Kasumi-1 (cell line): ENCODE data around the gene PRMT2.

Experiments used
- DNase-seq, 2 experiments: peaks; one replicate each; lab custom pipeline; 2025; lab: John Stamatoyannopoulos, UW

The PRMT2 gene

GRCh38 chr21:46643379-46644177 lies 8.1 kb downstream of the PRMT2 start:
- DNase-seq, result no peak

- no peak for DNase-seq
These were observed 10.4 kb downstream of the PRMT2 start for GRCh38 chr21:46645840-46646239.

- no peak for DNase-seq
These were observed 11.2 kb downstream of the PRMT2 start for GRCh38 chr21:46646541-46647154.

DNA sequence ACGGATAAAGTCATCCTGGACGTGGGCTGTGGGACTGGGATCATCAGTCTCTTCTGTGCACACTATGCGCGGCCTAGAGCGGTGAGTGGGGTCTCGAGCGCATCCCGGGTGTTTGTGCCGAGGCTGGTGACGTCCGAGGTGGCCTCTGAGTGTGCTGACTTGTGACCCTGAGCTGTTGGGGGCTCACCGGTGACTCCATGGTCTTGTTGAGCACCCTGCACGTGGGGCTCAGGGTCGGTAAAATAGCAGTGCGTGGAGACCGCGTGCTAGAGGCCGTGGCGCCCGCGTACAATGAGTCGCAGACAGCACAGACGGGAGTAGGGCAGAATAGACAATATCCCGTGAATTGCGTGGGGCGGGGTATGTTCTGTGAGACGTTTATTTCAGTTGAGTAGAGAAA lies 13.1 kb downstream of the PRMT2 start:
- no peak for DNase-seq

DNA sequence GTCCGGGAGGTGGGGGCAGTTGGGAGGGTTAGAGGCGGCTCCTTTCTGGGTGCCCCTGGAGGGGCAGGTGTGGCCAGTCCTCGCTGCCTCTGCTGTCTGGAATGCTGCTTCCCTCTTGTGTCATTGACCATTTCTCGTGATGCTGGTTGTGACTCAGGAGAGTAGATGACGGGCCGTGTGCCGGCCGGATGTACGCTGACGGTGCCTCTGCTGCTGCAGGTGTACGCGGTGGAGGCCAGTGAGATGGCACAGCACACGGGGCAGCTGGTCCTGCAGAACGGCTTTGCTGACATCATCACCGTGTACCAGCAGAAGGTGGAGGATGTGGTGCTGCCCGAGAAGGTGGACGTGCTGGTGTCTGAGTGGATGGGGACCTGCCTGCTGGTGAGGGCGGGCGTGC lies 13.9 kb downstream of the PRMT2 start:
- DNase-seq, result no peak

DNA sequence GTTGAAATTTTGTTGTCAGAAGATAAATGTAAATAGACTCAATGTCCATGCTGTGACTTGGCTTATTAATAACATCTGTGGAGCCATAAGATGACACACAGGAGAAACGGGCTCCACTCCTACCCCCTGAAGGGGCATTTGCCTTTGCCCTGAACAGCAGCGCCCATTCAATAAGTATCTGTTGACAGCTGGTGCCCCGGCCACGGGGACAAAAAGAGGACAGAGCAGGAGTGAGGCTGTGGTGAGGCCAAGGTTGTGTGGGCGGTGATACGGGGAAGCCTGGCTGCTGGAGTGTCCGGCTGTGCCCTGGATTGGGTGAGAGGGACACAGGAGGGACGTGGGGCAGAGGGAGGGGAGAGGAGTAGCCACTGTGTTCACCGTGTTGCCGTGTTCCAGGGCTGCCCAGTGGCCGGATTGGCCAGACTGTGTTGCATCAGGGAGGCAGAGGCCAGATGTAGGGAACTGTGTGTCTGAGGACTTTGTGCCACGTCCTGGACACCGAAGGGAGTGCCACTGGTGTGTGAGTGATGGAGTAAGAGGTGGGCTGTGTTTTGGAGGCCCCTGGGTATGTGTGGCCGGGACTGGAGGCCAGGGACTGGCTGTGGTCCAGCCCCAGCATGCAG lies 15.1 kb downstream of the PRMT2 start:
- DNase-seq, result no peak

DNA sequence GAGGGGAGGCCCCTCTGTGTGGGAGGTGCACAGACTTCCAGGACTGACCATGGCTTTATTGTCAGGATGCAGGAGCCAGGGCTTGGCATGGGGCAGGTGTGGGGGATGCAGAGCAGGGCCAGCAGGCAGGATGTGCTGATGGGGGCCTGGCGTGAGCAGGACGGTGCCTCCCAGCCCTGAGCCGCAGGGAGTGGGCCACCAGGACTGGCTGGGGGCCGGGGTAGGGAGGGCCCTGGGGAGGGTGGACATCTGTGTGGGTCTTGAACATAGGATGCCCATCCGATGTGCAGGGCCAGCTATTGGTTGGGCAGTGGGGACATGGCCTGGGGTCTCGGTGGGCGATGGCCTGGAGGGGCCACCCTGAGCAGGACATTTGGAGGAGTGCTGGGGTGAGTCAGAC lies 15.6 kb downstream of the PRMT2 start:
- DNase-seq, result no peak

- DNase-seq, result no peak
These were observed 19.8 kb downstream of the PRMT2 start for GRCh38 chr21:46655230-46655629.

DNA sequence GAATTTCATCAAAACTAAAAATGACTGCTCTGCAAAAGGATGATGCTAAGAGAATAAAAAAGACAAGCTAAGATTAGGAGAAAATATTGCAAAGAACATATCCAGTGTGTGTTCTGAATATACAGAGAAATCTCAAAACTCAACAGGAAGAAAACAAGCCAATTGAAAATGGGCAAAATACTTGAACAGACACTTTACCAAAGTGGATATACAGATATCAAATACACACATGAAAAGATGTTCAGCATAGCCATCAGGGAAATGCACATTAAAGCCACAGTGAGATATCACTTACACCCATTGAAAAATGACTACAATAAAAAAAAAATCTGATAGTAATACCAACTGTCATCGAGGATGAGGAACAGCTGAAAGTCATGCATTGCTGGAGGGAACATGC lies 21.3 kb downstream of the PRMT2 start:
- no peak for DNase-seq

DNA sequence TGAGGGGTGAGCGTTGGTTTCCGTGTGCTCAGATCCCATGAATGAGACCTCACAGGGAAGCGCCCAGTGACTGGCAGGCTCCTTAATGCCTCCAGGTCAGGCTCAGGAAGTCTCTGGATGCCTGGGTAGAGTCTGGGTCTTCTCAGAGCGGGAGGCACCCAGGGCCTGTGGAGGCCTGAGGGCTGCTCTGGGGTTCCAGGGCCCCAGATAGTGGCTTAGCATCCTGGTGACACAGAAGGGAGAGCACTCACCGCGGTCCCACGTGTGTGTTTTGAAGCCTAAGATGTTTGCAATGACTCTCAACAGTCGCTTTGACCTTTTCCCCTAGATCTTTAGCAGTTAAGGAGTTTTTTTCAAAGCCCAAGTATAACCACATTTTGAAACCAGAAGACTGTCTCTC lies 25.0 kb downstream of the PRMT2 start:
- no peak for DNase-seq

DNA sequence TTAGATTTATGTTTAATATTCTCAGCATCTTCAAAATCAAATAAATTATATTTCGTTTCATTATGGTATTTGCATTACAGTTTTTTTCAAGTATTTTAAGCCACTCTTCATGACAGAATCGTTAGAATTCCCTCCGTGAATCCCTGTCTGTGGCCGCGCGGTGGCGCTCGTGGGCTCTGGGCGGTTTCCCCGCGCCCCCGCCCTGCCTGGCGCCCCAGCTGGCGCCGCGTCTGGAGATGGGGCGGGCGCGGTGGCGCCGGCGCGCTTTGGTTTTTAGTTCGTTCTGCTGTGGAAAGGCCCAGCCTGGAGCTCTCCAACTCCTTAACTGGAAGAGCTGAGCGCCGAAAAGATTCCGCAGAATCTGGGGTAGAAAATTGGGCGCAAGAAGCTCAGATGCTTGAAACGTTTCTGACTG lies 25.7 kb downstream of the PRMT2 start:
- DNase-seq, result no peak

- DNase-seq, result no peak
These were observed 26.3 kb downstream of the PRMT2 start for GRCh38 chr21:46661642-46662366.

DNA sequence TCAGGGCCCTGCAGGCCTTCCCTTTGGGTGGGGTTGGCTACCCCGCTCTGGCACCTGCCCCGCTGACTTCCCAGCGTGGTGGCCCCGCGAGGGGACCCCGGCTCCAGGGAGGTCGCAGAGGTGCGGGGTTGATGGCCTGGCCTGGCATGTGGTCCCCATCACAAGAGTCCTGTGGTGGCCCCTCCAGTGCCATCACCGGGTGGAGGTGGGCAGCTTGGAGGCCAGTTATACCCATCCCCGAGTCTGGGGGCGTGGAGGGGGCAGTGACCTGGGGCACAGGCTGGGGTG lies 26.8 kb downstream of the PRMT2 start:
- no peak for DNase-seq

DNA sequence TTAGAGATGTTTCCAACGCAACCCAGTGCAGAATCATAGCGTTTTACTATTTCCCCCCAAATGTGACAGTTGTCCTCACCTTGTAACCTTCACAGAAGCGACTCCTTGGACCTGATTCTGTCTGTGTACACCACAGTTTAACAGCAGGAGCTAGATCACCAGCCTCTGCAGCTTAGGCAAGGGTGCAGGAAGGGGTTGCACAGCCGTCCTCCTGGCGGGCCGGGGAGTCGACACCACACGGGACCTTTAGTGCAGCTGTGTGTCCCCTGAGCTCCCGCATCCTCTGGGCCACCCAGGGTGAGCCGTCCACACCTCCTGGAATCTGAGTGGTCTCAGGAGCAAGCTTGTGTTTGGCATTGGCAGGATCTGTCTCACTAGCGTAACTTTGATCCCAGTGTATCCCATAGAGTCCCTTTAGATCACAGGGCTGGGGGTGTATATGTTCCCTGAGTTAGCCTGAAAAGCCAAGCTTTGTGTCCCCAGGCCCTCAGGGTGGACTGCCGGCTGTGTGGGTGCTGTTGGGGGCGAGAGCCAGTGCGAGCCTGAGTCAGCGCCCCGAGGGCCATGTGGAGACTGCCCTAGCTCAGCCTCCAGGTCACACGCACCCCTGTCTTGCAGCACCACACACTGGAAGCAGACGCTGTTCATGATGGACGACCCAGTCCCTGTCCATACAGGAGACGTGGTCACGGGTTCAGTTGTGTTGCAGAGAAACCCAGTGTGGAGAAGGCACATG lies 27.5 kb downstream of the PRMT2 start:
- no peak for DNase-seq

DNA sequence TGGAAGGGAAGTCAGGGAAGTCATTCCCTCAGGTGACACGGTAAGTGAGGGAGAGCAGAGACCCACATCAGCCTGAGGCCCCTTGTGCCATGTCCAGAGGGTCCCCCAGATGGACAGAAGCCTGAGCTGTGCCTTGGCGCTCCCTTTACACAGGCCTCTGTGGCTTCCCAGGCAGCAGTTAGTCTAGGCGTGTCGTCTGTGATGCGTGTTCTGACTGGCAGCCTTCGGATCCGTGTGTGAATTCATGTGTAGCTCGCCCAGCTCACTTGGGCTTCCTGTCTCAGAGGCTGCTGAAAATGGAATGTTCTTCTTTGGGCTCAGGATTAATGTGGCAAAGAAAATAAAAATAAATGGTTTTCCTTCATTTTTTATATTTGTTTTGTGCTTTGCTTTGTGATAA lies 28.3 kb downstream of the PRMT2 start:
- no peak for DNase-seq

DNA sequence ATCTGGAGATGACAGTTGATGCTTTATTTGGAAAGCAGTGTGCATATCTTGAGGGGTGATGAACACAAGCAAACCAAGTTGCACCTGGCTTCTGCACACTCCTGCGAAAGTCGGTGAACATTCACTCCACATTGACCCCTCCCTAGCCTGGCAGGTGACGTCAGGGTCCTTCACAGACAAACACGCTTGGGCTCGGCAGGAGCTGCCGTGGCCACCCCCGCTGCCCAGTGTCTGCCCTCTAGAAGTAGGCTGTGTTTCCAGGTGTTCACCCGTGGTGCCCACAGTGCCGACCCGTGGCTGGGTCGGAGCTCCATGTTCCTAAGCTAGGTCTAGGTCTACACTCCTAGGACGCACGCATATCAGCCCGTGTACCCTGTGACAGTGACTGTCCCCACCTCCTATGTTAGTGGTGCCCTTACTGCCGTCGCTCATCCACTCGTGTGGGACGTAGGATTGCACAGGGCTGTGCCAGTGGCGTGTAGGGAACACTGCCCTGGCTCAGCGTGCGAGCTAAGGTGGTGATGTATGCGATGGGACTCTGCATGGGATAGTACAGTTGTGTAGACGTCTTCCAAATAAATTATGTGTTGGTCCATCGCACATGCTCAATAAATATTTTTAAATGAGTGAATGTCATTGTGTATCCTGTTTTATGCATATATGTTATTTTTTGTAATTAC lies 29.0 kb downstream of the PRMT2 start:
- DNase-seq, result no peak

- no peak for DNase-seq
These were observed 30.1 kb downstream of the PRMT2 start for GRCh38 chr21:46665566-46665965.

GRCh38 chr21:46666941-46667740 lies 31.7 kb downstream of the PRMT2 start:
- DNase-seq, result peak; percentile 26 to 49

GRCh38 chr21:46667741-46668380 lies 32.4 kb downstream of the PRMT2 start:
- DNase-seq, result peak; percentile 52 to 59

DNA sequence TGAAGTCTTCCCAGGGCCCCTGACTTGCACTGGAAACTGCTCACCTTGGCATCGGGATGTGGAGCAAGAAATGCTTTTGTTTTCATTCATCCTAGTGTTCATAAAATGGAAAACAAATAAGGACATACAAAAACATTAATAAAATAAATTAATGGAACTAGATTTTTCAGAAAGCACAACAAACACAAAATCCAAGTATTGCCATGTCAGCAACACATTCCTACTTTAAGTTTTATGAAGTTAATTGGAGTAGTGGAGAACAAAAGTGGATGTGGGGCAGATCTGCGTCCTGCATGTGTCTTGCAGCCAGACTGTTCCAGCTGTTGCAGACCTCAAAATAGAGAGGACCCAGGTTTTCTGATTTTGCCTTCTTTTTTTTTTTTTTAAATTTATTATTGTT lies 32.9 kb downstream of the PRMT2 start:
- DNase-seq, result no peak
